HG03558 (cell line): ENCODE measurements around the gene TFAP2B.

Source experiments
- ATAC-seq: cut with Tn5 transposase; IDR thresholded peaks from one replicate; pipeline ENCODE4 v1.9.1; 2021; ENCODE audit warnings: moderate number of reproducible peaks; ENCODE audit not compliant: unreplicated experiment; ENCODE audit errors: extremely low read depth

Gene TFAP2B

GRCh38 chr6:50846144-50846851, 27.6 kb downstream of the TFAP2B start:
- no peak for ATAC-seq

- no peak for ATAC-seq
These were observed 28.1 kb downstream of the TFAP2B start for GRCh38 chr6:50846852-50847155.

- ATAC-seq, result no peak
These were observed 29.4 kb downstream of the TFAP2B start for GRCh38 chr6:50847890-50848594.

- ATAC-seq, result no peak
These were observed 30.5 kb downstream of the TFAP2B start for GRCh38 chr6:50848989-50849795.

- no peak for ATAC-seq
These were observed 31.1 kb downstream of the TFAP2B start for GRCh38 chr6:50849796-50850180.

- ATAC-seq, result no peak
These were observed 31.8 kb downstream of the TFAP2B start for GRCh38 chr6:50850223-50851048.

GRCh38 chr6:50851049-50851845, 32.6 kb downstream of the TFAP2B start:
- ATAC-seq, result no peak

- ATAC-seq, result no peak
These were observed 35.3 kb downstream of the TFAP2B start for GRCh38 chr6:50853939-50854338.

- no peak for ATAC-seq
These were observed 43.0 kb downstream of the TFAP2B start for GRCh38 chr6:50861692-50862091.

GRCh38 chr6:50862176-50862575, 43.5 kb downstream of the TFAP2B start:
- no peak for ATAC-seq

GRCh38 chr6:50864601-50865000, 45.9 kb downstream of the TFAP2B start:
- ATAC-seq, result no peak

GRCh38 chr6:50868466-50868865, 49.8 kb downstream of the TFAP2B start:
- no peak for ATAC-seq

- ATAC-seq, result no peak
These were observed 54.5 kb downstream of the TFAP2B start for GRCh38 chr6:50873167-50873566.

GRCh38 chr6:50884364-50884763, 65.7 kb downstream of the TFAP2B start:
- ATAC-seq, result no peak

- ATAC-seq, result no peak
These were observed 68.4 kb downstream of the TFAP2B start for GRCh38 chr6:50887112-50887511.

GRCh38 chr6:50889497-50889896, 70.8 kb downstream of the TFAP2B start:
- ATAC-seq, result no peak

- no peak for ATAC-seq
These were observed 71.3 kb downstream of the TFAP2B start for GRCh38 chr6:50889935-50890334.

- no peak for ATAC-seq
These were observed 71.9 kb downstream of the TFAP2B start for GRCh38 chr6:50890579-50890978.

- no peak for ATAC-seq
These were observed 72.6 kb downstream of the TFAP2B start for GRCh38 chr6:50891290-50891689.
